Measurements from ENCODE around the gene KAT2B. TPM values are rescaled to one million over a fixed set of nuclear protein-coding genes. Genes with fewer than 3 reads are reported as not detected.

The KAT2B gene
- total RNA-seq, 1 experiment from 2014 or later: 9.8 TPM

GRCh38 chr3:20076296-20076997 lies 36.2 kb downstream of the KAT2B start:
- Mint-ChIP-seq H3K9me3 (ENCODE audit: unreplicated experiment) (no peaks in the 10 kb centered on the region), H3K4me3 (ENCODE audit: unreplicated experiment) (no peak overlapping the region), H3K36me3 (ENCODE audit: insufficient read depth, unreplicated experiment) (no peaks in the 10 kb centered on the region), H3K27me3 (ENCODE audit: insufficient read depth, unreplicated experiment) (no peaks in the 10 kb centered on the region), H3K27ac (ENCODE audit: unreplicated experiment) (no peak overlapping the region), H3K4me1 (ENCODE audit: low read depth, unreplicated experiment) (no peaks in the 10 kb centered on the region)
- TF ChIP-seq, protein P1, sequence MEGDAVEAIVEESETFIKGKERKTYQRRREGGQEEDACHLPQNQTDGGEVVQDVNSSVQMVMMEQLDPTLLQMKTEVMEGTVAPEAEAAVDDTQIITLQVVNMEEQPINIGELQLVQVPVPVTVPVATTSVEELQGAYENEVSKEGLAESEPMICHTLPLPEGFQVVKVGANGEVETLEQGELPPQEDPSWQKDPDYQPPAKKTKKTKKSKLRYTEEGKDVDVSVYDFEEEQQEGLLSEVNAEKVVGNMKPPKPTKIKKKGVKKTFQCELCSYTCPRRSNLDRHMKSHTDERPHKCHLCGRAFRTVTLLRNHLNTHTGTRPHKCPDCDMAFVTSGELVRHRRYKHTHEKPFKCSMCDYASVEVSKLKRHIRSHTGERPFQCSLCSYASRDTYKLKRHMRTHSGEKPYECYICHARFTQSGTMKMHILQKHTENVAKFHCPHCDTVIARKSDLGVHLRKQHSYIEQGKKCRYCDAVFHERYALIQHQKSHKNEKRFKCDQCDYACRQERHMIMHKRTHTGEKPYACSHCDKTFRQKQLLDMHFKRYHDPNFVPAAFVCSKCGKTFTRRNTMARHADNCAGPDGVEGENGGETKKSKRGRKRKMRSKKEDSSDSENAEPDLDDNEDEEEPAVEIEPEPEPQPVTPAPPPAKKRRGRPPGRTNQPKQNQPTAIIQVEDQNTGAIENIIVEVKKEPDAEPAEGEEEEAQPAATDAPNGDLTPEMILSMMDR (IDR thresholded peaks at IDR 0.05; ENCODE audit: insufficient read depth in 1 of 2, low read depth in 1 of 2, low read length in 1 of 2, severe bottlenecking in 1 of 2, unreplicated experiment in 1 of 2): no peak
- intact Hi-C loops (cut with micrococcal nuclease; ENCODE audit: unreplicated experiment): no loop called here
- H3K36me3 ChIP-seq (ENCODE audit: control insufficient read depth, insufficient read depth, low read length): no peaks in the 10 kb centered on the region
- ChIA-PET POLR2A (no interaction called here), CTCF (no interaction called here)
- no TSS peak for BruUV-seq (replicated peaks)
- H3K27me3 ChIP-seq (replicated peaks; ENCODE audit: control insufficient read depth, insufficient read depth, low read length): no peaks in the 10 kb centered on the region
- H3K4me1 ChIP-seq: peaks cover 5% of the 10 kb centered on the region; the same call in 1 of the 2 replicates
- DNase-seq: no peak
- H3K9me3 ChIP-seq: no peaks in the 10 kb centered on the region
- H3K4me3 ChIP-seq (ENCODE audit: low read depth, low read length): no peak overlapping the region

- Histone ChIP-seq H3K4me1 (peaks cover 5% of the 10 kb centered on the region; the same call in 1 of the 2 replicates), H3K36me3 (ENCODE audit: control insufficient read depth, insufficient read depth, low read length) (no peaks in the 10 kb centered on the region), H3K4me3 (ENCODE audit: low read depth, low read length) (no peak overlapping the region), H3K9me3 (no peaks in the 10 kb centered on the region), H3K27me3 (replicated peaks; ENCODE audit: control insufficient read depth, insufficient read depth, low read length) (no peaks in the 10 kb centered on the region)
- Mint-ChIP-seq H3K36me3 (ENCODE audit: insufficient read depth, unreplicated experiment) (no peaks in the 10 kb centered on the region), H3K27ac (ENCODE audit: unreplicated experiment) (no peak overlapping the region), H3K4me3 (ENCODE audit: unreplicated experiment) (no peak overlapping the region), H3K27me3 (ENCODE audit: insufficient read depth, unreplicated experiment) (no peaks in the 10 kb centered on the region), H3K9me3 (ENCODE audit: unreplicated experiment) (no peaks in the 10 kb centered on the region), H3K4me1 (ENCODE audit: low read depth, unreplicated experiment) (no peaks in the 10 kb centered on the region)
- ChIA-PET POLR2A (no interaction called here), CTCF (no interaction called here)
- no TSS peak for BruUV-seq (replicated peaks)
- DNase-seq: no peak
- intact Hi-C loops (cut with micrococcal nuclease; ENCODE audit: unreplicated experiment): no loop called here
- TF ChIP-seq, protein P1 (IDR thresholded peaks at IDR 0.05; ENCODE audit: insufficient read depth in 1 of 2, low read depth in 1 of 2, low read length in 1 of 2, severe bottlenecking in 1 of 2, unreplicated experiment in 1 of 2): no peak
These were observed 36.8 kb downstream of the KAT2B start for GRCh38 chr3:20077068-20077467.

- H3K4me1 Mint-ChIP-seq (ENCODE audit: low read depth, unreplicated experiment): no peaks in the 10 kb centered on the region
- H3K4me3 Mint-ChIP-seq (ENCODE audit: unreplicated experiment): no peak overlapping the region
- ChIA-PET POLR2A (no interaction called here), CTCF (no interaction called here)
- TF ChIP-seq, protein P1 (IDR thresholded peaks at IDR 0.05; ENCODE audit: insufficient read depth in 1 of 2, low read depth in 1 of 2, low read length in 1 of 2, severe bottlenecking in 1 of 2, unreplicated experiment in 1 of 2): no peak
- intact Hi-C loops (cut with micrococcal nuclease; ENCODE audit: unreplicated experiment): no loop called here
- no peak overlapping the region for H3K4me3 ChIP-seq (ENCODE audit: low read depth, low read length)
- no TSS peak for BruUV-seq (replicated peaks)
- no peaks in the 10 kb centered on the region for H3K36me3 ChIP-seq (ENCODE audit: control insufficient read depth, insufficient read depth, low read length)
- H3K27ac Mint-ChIP-seq (ENCODE audit: unreplicated experiment): no peak overlapping the region
- H3K27me3 Mint-ChIP-seq (ENCODE audit: insufficient read depth, unreplicated experiment): no peaks in the 10 kb centered on the region
- no peaks in the 10 kb centered on the region for H3K9me3 ChIP-seq
- no peak for DNase-seq
- H3K36me3 Mint-ChIP-seq (ENCODE audit: insufficient read depth, unreplicated experiment): no peaks in the 10 kb centered on the region
- H3K27me3 ChIP-seq (replicated peaks; ENCODE audit: control insufficient read depth, insufficient read depth, low read length): no peaks in the 10 kb centered on the region
- H3K4me1 ChIP-seq: peaks cover 5% of the 10 kb centered on the region; the same call in 1 of the 2 replicates
- H3K9me3 Mint-ChIP-seq (ENCODE audit: unreplicated experiment): no peaks in the 10 kb centered on the region
These were observed 38.0 kb downstream of the KAT2B start for GRCh38 chr3:20078194-20078714.

Measured in Caco-2 (cell line).